ENCODE measurements around the gene MYO7A.

DNA sequence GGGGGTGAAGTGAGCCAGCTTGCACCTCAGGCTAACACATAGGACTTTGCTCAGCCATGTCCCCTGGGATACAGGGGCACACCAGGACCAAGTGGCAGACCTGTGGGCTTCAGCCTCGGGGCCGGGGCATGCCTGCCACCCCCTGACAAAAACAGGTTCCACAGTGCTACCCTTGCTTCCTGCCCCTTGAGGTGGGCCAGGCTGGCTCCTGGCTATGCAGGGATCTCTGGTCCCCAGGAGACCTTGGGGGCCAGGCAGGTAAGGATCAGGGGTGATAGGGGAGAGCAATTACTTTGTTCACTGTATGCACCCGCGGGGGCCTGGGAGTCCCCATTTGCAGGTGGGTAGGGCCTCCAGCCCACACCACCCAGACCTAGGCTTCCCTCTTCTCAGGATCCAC, 2.4 kb upstream of the MYO7A start:
- no peak for TF ChIP-seq EZH2 (optimal IDR thresholded peaks at IDR 0.05; ENCODE audit: low read depth, low read length)
- TF ChIP-seq, protein P1, sequence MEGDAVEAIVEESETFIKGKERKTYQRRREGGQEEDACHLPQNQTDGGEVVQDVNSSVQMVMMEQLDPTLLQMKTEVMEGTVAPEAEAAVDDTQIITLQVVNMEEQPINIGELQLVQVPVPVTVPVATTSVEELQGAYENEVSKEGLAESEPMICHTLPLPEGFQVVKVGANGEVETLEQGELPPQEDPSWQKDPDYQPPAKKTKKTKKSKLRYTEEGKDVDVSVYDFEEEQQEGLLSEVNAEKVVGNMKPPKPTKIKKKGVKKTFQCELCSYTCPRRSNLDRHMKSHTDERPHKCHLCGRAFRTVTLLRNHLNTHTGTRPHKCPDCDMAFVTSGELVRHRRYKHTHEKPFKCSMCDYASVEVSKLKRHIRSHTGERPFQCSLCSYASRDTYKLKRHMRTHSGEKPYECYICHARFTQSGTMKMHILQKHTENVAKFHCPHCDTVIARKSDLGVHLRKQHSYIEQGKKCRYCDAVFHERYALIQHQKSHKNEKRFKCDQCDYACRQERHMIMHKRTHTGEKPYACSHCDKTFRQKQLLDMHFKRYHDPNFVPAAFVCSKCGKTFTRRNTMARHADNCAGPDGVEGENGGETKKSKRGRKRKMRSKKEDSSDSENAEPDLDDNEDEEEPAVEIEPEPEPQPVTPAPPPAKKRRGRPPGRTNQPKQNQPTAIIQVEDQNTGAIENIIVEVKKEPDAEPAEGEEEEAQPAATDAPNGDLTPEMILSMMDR (IDR thresholded peaks at IDR 0.05; ENCODE audit: low read length), result no peak

Data from MM.1S (cell line).